HG02840 (cell line): ENCODE results near the gene SLC38A7.
"Not testable (repeated sequence)": the region's sequence is repeated elsewhere in the genome, so short reads cannot be mapped to it uniquely, and the experiment has no call there.

Source experiments
- ATAC-seq: cut with Tn5 transposase; IDR thresholded peaks from one replicate; pipeline ENCODE4 v1.9.1; 2021; ENCODE audit warnings: mild to moderate bottlenecking, moderate library complexity, moderate number of reproducible peaks; ENCODE audit not compliant: unreplicated experiment, low FRiP score

Gene SLC38A7

GRCh38 chr16:58678716-58679115 is 5.9 kb downstream of the SLC38A7 start:
- ATAC-seq, result no peak

GRCh38 chr16:58678269-58678668 is 6.3 kb downstream of the SLC38A7 start:
- ATAC-seq, result no peak

GRCh38 chr16:58670946-58671583 is 13.5 kb downstream of the SLC38A7 start:
- no peak for ATAC-seq

GRCh38 chr16:58670177-58670576 is 14.4 kb downstream of the SLC38A7 start:
- no peak for ATAC-seq

- no peak for ATAC-seq
These were observed 19.4 kb downstream of the SLC38A7 start for GRCh38 chr16:58665200-58665599.

GRCh38 chr16:58661199-58661830 is 23.3 kb downstream of the SLC38A7 start:
- ATAC-seq, result no peak

GRCh38 chr16:58659911-58660310 is 24.7 kb downstream of the SLC38A7 start:
- not testable (repeated sequence) for ATAC-seq

- no peak for ATAC-seq
These were observed 25.8 kb downstream of the SLC38A7 start for GRCh38 chr16:58658796-58659211.

GRCh38 chr16:58656899-58657298 is 27.7 kb downstream of the SLC38A7 start:
- ATAC-seq, result no peak

- no peak for ATAC-seq
These were observed 29.4 kb downstream of the SLC38A7 start for GRCh38 chr16:58655215-58655596.

GRCh38 chr16:58654560-58655214 is 29.9 kb downstream of the SLC38A7 start:
- no peak for ATAC-seq

GRCh38 chr16:58652741-58653140 is 31.8 kb downstream of the SLC38A7 start:
- no peak for ATAC-seq

GRCh38 chr16:58651965-58652348 is 32.6 kb downstream of the SLC38A7 start:
- no peak for ATAC-seq

- no peak for ATAC-seq
These were observed 34.9 kb downstream of the SLC38A7 start for GRCh38 chr16:58649707-58650106.

- no peak for ATAC-seq
These were observed 37.5 kb downstream of the SLC38A7 start for GRCh38 chr16:58647107-58647506.

GRCh38 chr16:58644765-58645487 is 39.6 kb downstream of the SLC38A7 start:
- no peak for ATAC-seq

- ATAC-seq, result no peak
These were observed 40.5 kb downstream of the SLC38A7 start for GRCh38 chr16:58644108-58644507.

GRCh38 chr16:58640949-58641348 is 43.6 kb downstream of the SLC38A7 start:
- ATAC-seq, result no peak

GRCh38 chr16:58639836-58640235 is 44.7 kb downstream of the SLC38A7 start:
- no peak for ATAC-seq

GRCh38 chr16:58639230-58639629 is 45.3 kb downstream of the SLC38A7 start:
- ATAC-seq, result no peak
